Putamen (tissue), 1 donor: Measurements from ENCODE around the gene TMEM207.
"Not testable (repeated sequence)": the region's sequence is repeated elsewhere in the genome, so short reads cannot be mapped to it uniquely, and the experiment has no call there.

Source experiments
- DNase-seq: peaks from one replicate; pipeline ENCODE4 v3.0.0-alpha.2; 2016; ENCODE audit warnings: low spot score

Gene TMEM207

GRCh38 chr3:190449801-190450200, at the start of gene TMEM207:
TSS of gene TMEM207 (minus strand) at chr3:190449901. CDS start at chr3:190449809, 92 bp downstream.
- no peak for DNase-seq

DNA sequence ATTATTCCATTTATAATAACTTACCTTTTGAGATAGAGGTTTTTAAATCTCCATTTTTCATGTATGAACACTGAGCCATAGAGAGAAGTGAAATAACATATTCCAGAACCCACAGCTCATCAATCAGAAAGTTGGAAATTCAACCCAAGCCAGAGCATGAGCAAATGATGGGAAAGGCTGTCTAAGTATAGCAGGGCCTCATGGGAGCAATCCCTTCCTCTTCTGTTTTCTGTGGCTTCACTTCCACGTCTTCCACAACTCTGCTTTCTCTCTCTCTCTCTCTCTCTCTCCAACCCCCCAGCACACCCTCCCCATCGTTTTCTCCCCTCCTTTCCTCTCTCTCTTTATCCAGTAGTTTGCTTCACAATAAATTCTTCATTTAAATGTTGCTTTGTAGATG, 49.4 kb upstream of the TMEM207 start:
- no peak for DNase-seq

GRCh38 chr3:190498293-190498692, 48.6 kb upstream of the TMEM207 start:
- no peak for DNase-seq

GRCh38 chr3:190497811-190498210, 48.1 kb upstream of the TMEM207 start:
- no peak for DNase-seq

DNA sequence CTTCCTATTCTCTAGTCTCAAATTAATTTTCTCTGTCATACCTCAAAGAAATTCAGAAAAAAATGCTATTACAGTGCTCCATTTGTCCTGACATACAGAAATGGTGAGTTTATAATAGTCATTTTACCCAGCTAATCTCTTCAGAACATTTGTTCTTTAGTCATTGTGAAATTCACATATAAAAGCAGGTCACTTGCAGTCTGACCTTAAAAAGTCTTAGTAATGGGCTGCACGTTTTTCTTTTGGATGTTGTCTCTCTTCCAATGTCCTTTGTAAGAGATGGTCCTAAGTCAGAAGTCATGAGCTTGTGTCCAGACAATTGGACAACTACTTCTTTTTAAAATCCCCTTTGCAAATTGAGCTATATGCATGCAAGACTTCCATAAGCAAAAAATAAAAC, 47.2 kb upstream of the TMEM207 start:
- no peak for DNase-seq

DNA sequence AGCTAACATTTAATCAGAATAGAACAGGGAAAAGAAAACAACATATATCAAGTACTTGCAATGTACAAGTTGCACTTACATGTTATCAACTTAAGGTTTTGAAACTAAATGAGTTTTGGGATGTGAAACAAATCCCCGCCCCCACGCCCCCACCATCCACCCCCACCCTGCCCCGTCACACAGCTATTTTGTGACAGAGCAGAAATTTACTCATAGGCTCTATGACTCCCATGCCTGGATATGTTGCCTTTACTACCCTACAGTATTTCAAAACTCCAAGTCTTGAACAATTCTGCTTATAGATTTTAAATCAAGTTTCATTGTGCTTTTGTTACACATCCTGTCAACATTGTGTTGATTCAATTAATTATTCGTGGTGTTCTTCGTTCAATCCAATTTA, 46.1 kb upstream of the TMEM207 start:
- DNase-seq: no peak

DNA sequence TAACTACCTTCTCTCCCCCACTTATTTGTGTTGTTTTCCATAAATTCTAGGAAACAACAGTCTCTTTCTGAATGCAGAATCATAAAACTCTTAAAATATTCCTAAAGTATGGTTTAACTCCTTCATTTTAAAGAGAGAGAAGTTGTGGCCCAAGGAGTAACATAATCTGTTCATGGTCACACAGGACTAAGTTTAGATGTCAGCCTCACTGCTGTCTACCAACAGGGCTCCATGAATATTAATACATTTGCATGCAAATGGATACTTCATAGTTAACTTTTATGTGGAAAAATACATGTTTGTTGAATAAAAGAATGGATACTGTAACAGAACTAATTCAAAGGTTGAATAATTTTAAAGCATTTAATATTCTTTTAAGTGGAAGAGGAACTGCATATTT, 45.7 kb upstream of the TMEM207 start:
- DNase-seq: no peak

DNA sequence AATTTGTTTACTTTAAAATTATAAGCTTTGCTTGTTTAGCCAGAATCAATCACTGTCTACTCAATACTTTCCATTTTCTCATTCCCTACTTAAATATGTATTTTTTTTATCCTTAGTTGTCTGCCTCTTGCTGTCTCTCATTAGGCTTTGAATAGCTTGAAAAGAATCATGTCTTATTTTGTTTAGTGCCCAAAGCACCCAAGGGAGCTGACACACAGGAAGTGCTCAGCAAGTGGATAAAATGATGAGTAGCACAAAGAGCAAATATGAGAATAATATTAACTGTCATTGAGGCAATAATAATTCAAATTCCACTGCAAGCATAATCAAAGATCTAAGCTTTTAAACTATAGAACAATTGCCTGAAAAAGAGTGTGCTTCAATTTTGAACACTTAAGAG, 45.2 kb upstream of the TMEM207 start:
- DNase-seq: no peak

- no peak for DNase-seq
Observed at GRCh38 chr3:190492966-190493365, 43.3 kb upstream of the TMEM207 start.

- peak; percentile 21 for DNase-seq
Observed at GRCh38 chr3:190492129-190492528, 42.4 kb upstream of the TMEM207 start.

GRCh38 chr3:190491533-190492054, 41.9 kb upstream of the TMEM207 start:
- no peak for DNase-seq

DNA sequence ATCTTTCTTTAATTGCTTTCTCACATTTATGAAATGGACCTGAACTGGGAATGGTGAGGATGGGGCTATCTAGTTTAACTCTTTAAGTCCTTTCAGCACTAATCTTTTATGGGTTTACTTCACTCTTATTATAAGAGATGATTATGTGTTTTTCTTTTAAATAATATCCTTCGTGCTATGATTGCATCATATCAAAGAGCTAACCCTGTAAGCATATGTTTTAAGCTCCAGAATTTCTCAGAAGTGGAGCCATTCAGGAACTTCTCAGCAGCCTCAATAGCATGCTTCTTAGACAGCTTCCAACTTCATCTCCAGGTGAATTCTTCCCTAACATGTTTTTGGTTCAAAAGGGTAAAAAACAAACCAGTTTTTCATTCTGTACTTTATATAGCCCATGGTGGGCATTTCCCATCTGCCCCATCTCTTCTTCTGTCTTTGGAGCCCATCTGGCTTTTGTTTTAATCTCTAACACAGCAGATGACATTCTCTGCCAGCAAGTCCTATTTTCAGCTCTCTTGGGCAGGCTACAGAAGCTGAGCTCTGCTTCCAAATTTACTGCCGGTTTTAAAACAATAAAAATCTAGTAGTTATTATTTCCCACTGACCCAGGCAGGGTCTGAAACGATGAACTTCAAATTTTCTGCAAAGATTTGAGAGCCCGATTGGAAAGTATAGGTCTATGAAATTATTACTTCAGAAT, 37.4 kb upstream of the TMEM207 start:
- DNase-seq: no peak

DNA sequence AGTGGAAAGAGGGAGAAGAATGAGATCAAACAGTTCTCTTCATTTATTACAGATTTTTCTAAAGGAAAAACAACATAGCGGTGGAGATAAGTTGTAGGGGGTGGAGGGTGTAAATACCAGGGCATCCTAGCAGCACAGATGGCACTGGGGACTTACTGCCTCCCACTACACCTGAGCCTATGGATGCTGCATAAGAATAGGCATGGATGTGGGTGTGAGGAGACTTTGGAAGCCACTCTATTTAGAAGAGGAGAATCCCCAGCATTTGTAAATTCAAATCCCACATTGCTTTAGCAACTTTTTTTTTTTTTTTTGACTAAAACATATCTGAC, 36.8 kb upstream of the TMEM207 start:
- DNase-seq: no peak

GRCh38 chr3:190485830-190486532, 36.3 kb upstream of the TMEM207 start:
- DNase-seq: no peak

GRCh38 chr3:190481779-190482178, 32.1 kb upstream of the TMEM207 start:
- no peak for DNase-seq

GRCh38 chr3:190473261-190473660, 23.6 kb upstream of the TMEM207 start:
- not testable (repeated sequence) for DNase-seq

DNA sequence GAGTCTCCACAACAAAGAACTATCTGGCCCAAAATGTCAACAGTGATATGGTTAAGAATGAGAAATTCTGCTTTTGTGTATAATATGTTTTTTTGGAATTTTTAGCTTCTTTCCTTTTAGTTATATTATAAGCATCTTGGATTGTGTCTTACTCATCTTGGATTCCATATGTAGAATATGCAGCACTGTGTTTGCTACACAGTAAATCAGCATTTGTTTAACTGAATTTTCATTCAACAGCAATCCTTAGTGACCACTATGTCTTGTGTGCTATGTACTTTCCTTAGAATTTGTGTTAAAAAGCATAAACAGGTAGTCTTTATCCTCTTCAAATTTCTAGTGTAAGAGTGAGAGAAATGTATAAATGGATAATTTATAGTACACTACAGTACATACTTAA, 18.2 kb upstream of the TMEM207 start:
- DNase-seq: no peak

- DNase-seq: no peak
Observed at GRCh38 chr3:190458040-190458439, 8.3 kb upstream of the TMEM207 start.

DNA sequence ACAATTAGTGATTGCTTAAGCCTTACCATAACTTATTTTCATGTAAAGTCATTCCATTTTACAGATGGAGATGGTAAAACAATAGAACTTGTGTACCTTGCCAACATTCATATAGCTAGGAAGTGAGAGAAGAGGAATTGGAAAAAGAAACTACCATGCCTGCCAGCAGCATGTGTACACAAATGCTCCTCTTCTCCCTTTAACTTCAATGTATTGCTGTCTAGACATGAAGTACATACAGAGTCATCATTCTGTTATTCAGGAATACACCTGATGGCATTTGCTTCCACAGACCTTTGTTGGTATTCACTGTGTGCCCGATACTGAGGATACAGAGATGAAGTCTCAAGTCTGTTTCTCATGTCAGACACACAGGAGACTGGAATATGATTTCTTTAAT, 7.1 kb upstream of the TMEM207 start:
- DNase-seq: no peak

DNA sequence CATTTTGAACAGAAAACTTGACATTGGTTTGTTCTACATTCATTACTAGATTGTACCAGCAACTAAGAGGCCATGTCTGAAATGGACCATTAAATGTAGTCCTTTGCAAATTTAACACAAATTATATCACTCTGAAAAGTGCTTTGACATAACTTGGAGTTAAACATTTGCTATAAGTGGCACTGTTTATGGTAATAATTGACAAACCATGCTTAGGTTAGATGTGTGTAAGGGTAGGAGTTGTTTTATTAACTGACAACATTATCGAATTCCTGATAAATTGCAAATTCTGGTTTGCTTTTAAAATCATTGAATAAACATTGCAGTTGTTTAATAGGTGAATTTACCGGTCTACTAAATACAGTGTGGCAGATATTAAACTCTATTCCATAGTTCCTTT, 6.1 kb upstream of the TMEM207 start:
- DNase-seq: no peak

GRCh38 chr3:190448256-190448655, 1.4 kb downstream of the TMEM207 start:
- no peak for DNase-seq

DNA sequence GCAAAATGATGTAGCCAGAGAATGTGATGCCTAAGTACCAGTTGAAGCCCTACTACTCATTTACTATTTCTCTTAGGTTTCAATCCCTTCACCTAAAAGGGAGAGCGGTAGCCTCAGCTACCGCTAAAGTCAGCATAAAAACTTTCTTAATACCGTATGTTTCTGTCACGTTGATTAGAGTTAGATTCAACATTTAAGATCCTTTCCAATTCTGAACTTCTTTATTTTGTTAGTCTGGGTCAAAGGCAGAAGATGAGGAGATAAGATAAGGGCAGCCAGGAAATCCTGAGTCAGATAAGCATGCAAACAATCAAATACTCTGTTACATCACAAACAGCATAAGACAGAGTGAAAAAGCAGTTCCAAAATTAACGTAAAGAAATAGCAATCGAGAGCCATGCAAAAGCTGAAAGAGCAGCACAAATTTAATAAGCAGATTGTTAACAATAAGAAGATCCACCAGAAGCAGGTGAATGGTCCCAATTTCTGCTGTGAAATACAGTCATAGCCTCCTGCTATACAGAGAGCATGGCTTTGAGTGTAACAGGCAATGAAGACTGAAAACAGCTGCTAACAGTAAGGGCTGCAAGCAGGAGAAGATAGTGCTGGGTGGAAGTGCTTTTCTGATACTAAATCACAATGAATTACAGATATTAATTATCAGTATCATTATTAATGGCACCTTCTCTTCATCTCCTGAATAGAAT, 3.0 kb downstream of the TMEM207 start:
- DNase-seq: no peak

- no peak for DNase-seq
Observed at GRCh38 chr3:190444576-190445145, 5.0 kb downstream of the TMEM207 start.
